HepG2 (cell line): ENCODE measurements around the gene LYSET. TPM values are rescaled to one million over a fixed set of nuclear protein-coding genes. Genes with fewer than 3 reads are reported as not detected.

ENCODE experiments used
- CERS6 ChIP-seq: sonication (generic); formaldehyde crosslinking; IDR thresholded peaks from 2 replicates; pipeline ENCODE4 v1.5.0; 2020; ENCODE audit warnings: missing genetic modification reagents
- ERF ChIP-seq: IDR thresholded peaks from 2 replicates; pipeline ENCODE4 v1.6.1; 2018; ENCODE audit warnings: missing biosample characterization, missing genetic modification reagents
- NFKB2 ChIP-seq: sonication (generic); formaldehyde crosslinking; IDR thresholded peaks from 2 replicates; pipeline ENCODE4 v1.4.0; 2020; ENCODE audit warnings: missing genetic modification reagents, borderline replicate concordance
- POLR2A ChIP-seq, 2 experiments: IDR thresholded peaks; 2 replicates each; pipeline ENCODE4 v1.6.1; 2011; ENCODE audit warnings: low read depth in 2 of 2, low read length in 2 of 2, mild to moderate bottlenecking in 1 of 2, moderate library complexity in 1 of 2; ENCODE audit not compliant: insufficient read depth in 1 of 2
- ZBTB40 ChIP-seq, 2 experiments: fragments of 450-650 bp in 1 of 2; sonication (generic) in 1 of 2; formaldehyde crosslinking in 1 of 2; IDR thresholded peaks; 2 replicates each; pipeline versions ENCODE4 v1.6.1 to v1.8.0; 2016 to 2022; ENCODE audit warnings: antibody characterized with exemption in 1 of 2, mild to moderate bottlenecking in 1 of 2, missing genetic modification reagents in 1 of 2
- ZC3H13 ChIP-seq: sonication (generic); formaldehyde crosslinking; IDR thresholded peaks from 2 replicates; pipeline ENCODE4 v1.8.1; 2023; ENCODE audit warnings: mild to moderate bottlenecking, missing genetic modification reagents, moderate library complexity
- ZGPAT ChIP-seq: IDR thresholded peaks from 2 replicates; pipeline ENCODE4 v1.6.1; 2016; ENCODE audit warnings: mild to moderate bottlenecking
- ZNF367 ChIP-seq: sonication (generic); formaldehyde crosslinking; IDR thresholded peaks from 2 replicates; pipeline ENCODE4 v1.4.0; 2020; ENCODE audit warnings: missing genetic modification reagents, borderline replicate concordance
- ZNF446 ChIP-seq: sonication (generic); formaldehyde crosslinking; IDR thresholded peaks from 2 replicates; pipeline ENCODE4 v1.5.0; 2020; ENCODE audit warnings: mild to moderate bottlenecking, missing genetic modification reagents
- ZNF616 ChIP-seq: sonication (generic); formaldehyde crosslinking; IDR thresholded peaks from 2 replicates; pipeline ENCODE4 v1.5.0; 2020; ENCODE audit warnings: low read depth, mild to moderate bottlenecking, missing genetic modification reagents
- ZNF776 ChIP-seq: sonication (generic); formaldehyde crosslinking; IDR thresholded peaks from 2 replicates; pipeline ENCODE4 v1.4.0; 2020; ENCODE audit warnings: mild to moderate bottlenecking, missing genetic modification reagents
- ZSCAN9 ChIP-seq: IDR thresholded peaks from 2 replicates; pipeline ENCODE4 v1.6.1; 2016; ENCODE audit warnings: borderline replicate concordance
- polyA plus RNA-seq, 8 experiments: library from polyadenylated mRNA; depleted of rRNA in 3 of 8; stranded (reverse) in 7 of 8; unstranded in 1 of 8; fragments of >200 nt; fragmentation: Illumina TruSeq in 4 of 8; extraction: Trizol in 4 of 8; gene quantifications; 2 replicates each; pipeline versions ENCODE4 v1.2.1 to v1.2.3, GENCODE V29; 2011 to 2016; ENCODE audit warnings: low read depth in 4 of 8, missing spikeins in 1 of 8, mixed read lengths in 1 of 8; ENCODE audit not compliant: insufficient read depth in 1 of 8
- total RNA-seq, 5 experiments: library from RNA; depleted of rRNA; stranded (reverse); fragments of >200 nt; fragmentation: Illumina TruSeq; extraction: Trizol; gene quantifications; 2 replicates each; pipeline ENCODE4 v1.2.3, GENCODE V29; 2016; ENCODE audit warnings: low read depth in 1 of 5
- TF ChIP-seq, protein P1 (sequence below): sonication (generic); formaldehyde crosslinking; IDR thresholded peaks from 2 replicates; pipeline ENCODE4 v1.5.0; 2020; ENCODE audit warnings: mild to moderate bottlenecking, missing genetic modification reagents, borderline replicate concordance

Gene LYSET
- total and polyA plus RNA-seq, 2 of the 13 experiments (the other 11 are each of a cell fraction or from before 2014, with no cell fraction given), result 19.1 to 36.6 TPM

DNA sequence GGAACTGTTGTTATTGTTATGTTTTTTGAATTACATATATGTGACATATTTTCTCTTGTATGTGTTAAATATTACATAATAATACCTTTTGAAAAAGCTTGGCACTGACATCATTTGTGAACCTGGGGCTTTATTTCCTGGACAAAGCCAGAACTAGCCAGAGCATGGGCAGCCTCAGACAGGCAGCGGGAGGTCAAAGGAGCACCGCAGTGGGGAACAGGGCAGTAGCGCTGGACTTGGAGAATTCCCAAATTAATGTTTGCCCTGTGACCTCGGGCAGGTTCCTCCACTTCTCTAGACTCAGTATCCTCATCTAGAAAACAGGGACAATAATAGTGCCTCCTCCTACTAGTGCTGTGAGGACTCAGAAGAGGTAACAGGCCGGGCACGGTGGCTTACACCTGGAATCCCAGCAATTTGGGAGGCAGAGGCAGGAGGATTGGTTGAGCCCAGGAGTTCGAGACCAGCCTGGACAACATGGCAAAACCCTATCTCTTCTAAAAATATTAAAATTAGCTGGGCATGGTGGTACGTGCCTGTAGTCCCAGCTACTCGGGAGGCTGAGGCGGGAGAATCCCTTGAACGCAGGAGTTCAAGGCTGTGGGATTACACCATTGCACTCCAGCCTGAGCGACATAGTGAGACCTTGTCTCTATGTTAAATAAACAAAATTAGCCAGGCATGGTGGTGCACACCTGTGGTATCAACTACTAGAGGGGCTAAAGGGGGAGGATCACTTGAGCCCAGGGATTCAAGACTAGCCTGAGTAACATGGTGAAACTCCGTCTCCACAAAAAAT, 42.1 kb upstream of the LYSET start (continued):
- no peak for TF ChIP-seq ZNF446 (CRISPR knock-in tag)
- TF ChIP-seq ZNF776 (CRISPR knock-in tag), result no peak
- no peak for TF ChIP-seq POLR2A (IDR thresholded peaks at IDR 0.05; ENCODE audit: insufficient read depth in 1 of 2, low read depth in 2 of 2, low read length in 2 of 2)
- no peak for TF ChIP-seq ZSCAN9 (CRISPR knock-in tag)
- no peak for TF ChIP-seq ZC3H13 (CRISPR knock-in tag)
- TF ChIP-seq, protein P1, sequence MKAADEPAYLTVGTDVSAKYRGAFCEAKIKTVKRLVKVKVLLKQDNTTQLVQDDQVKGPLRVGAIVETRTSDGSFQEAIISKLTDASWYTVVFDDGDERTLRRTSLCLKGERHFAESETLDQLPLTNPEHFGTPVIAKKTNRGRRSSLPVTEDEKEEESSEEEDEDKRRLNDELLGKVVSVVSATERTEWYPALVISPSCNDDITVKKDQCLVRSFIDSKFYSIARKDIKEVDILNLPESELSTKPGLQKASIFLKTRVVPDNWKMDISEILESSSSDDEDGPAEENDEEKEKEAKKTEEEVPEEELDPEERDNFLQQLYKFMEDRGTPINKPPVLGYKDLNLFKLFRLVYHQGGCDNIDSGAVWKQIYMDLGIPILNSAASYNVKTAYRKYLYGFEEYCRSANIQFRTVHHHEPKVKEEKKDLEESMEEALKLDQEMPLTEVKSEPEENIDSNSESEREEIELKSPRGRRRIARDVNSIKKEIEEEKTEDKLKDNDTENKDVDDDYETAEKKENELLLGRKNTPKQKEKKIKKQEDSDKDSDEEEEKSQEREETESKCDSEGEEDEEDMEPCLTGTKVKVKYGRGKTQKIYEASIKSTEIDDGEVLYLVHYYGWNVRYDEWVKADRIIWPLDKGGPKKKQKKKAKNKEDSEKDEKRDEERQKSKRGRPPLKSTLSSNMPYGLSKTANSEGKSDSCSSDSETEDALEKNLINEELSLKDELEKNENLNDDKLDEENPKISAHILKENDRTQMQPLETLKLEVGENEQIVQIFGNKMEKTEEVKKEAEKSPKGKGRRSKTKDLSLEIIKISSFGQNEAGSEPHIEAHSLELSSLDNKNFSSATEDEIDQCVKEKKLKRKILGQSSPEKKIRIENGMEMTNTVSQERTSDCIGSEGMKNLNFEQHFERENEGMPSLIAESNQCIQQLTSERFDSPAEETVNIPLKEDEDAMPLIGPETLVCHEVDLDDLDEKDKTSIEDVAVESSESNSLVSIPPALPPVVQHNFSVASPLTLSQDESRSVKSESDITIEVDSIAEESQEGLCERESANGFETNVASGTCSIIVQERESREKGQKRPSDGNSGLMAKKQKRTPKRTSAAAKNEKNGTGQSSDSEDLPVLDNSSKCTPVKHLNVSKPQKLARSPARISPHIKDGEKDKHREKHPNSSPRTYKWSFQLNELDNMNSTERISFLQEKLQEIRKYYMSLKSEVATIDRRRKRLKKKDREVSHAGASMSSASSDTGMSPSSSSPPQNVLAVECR (CRISPR knock-in tag), result no peak
- peak; percentile 39; the same call in 1 of the 2 replicates for TF ChIP-seq ZGPAT (CRISPR knock-in tag)
- TF ChIP-seq NFKB2 (CRISPR knock-in tag), result no peak
- TF ChIP-seq CERS6 (CRISPR knock-in tag), result no peak
- no peak for TF ChIP-seq ZBTB40 (IDR thresholded peaks at IDR 0.05)
- no peak for TF ChIP-seq ZBTB40 (CRISPR knock-in tag; IDR thresholded peaks at IDR 0.05)
- 0 out of 2 replicates have a peak, but pooled peaks have one; percentile 44 for TF ChIP-seq ERF
- TF ChIP-seq ZNF367 (CRISPR knock-in tag), result no peak
- TF ChIP-seq ZNF616 (CRISPR knock-in tag), result no peak
